Tibial nerve (tissue), 4 donors: ENCODE results near the gene PTH1R. TPM values are rescaled to one million over a fixed set of nuclear protein-coding genes. Genes with fewer than 3 reads are reported as not detected.

Experiments
- DNase-seq, 2 donors: peaks; one replicate each; pipeline ENCODE4 v3.0.0-alpha.2; 2019; ENCODE audit warnings: low spot score in 2 of 2
- H3K27ac ChIP-seq, 4 donors: fragments of 200-600 bp; sonication (generic) in 3 of 4; one replicate each; pipeline ENCODE4 v1.5.1; 2017 to 2019; ENCODE audit warnings: mild to moderate bottlenecking in 1 of 4
- H3K27me3 ChIP-seq, 2 donors: fragments of 200-600 bp; sonication (generic) in 1 of 2; one replicate each; pipeline versions ENCODE4 v1.5.1 to v1.6.0; 2017 to 2019
- H3K36me3 ChIP-seq, 3 donors: fragments of 200-600 bp; sonication (generic); one replicate each; pipeline ENCODE4 v1.5.1; 2018 to 2019
- H3K4me1 ChIP-seq, 4 donors: fragments of 200-600 bp; sonication (generic) in 3 of 4; one replicate each; pipeline ENCODE4 v1.5.1; 2017 to 2019
- H3K4me3 ChIP-seq, 4 donors: fragments of 200-600 bp; sonication (generic) in 3 of 4; one replicate each; pipeline ENCODE4 v1.5.1; 2017 to 2019; ENCODE audit warnings: mild to moderate bottlenecking in 1 of 4, moderate library complexity in 1 of 4
- H3K9me3 ChIP-seq, 4 donors: fragments of 200-600 bp; sonication (generic) in 3 of 4; one replicate each; pipeline ENCODE4 v1.5.1; 2017 to 2019
- CTCF ChIP-seq, 5 experiments: fragments of 200-600 bp in 3 of 5; fragments of 450-650 bp in 2 of 5; sonication (generic) in 3 of 5; IDR thresholded peaks; one replicate each; pipeline ENCODE4 v1.5.1; 2016 to 2019; ENCODE audit warnings: antibody characterized with exemption in 5 of 5, mild to moderate bottlenecking in 3 of 5, moderate library complexity in 2 of 5
- EP300 ChIP-seq, 2 donors: sonication (generic); formaldehyde crosslinking; IDR thresholded peaks; one replicate each; pipeline ENCODE4 v1.6.1; 2017; ENCODE audit warnings: antibody characterized with exemption in 2 of 2, mild to moderate bottlenecking in 1 of 2
- POLR2A ChIP-seq, 2 donors: fragments of 450-650 bp; IDR thresholded peaks; one replicate each; pipeline ENCODE4 v1.6.1; 2017; ENCODE audit warnings: antibody characterized with exemption in 2 of 2, mild to moderate bottlenecking in 2 of 2, moderate library complexity in 2 of 2
- WGBS, 2 donors: methylation state at CpG; one replicate each; pipeline ENCODE4 v1.1.5; 2018; 5-methylcytosine and 5-hydroxymethylcytosine counted together
- total RNA-seq, 4 donors: library from RNA; depleted of rRNA; stranded (reverse); fragments of >200 nt; gene quantifications; one replicate each; pipeline ENCODE4 v1.1.0, GENCODE V29; 2016

PTH1R gene
- total RNA-seq, 4 donors from 2014 or later = 8.1 to 14.3 (median 13.6) TPM

DNA sequence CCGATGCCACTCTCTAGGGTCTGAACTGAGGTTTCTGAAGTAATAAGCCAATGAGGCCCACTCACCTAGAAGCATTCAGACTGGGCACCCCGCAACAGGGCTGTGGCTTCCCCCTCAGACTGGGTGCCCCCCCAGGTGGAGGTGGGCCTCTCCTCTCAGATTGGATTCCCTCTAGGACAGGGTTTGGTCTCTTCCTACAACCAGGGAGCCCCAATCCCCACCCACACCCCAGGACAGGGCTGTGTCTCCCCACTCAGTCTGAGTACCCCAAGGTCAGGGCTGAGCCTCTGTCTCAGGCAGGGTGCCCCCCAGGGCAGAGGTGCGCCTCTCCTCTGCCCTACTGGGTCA lies 27.7 kb downstream of the PTH1R start:
- WGBS, 2 donors = 94 to 100% methylated on average over 3 of the region's 3 CpGs
- DNase-seq = no peak
- H3K4me1 ChIP-seq = peaks cover 2 to 26% (median 20%) of the 10 kb centered on the region in 4 donors
- no peak for TF ChIP-seq POLR2A (IDR thresholded peaks at IDR 0.05)
- no peak for TF ChIP-seq CTCF (IDR thresholded peaks at IDR 0.05)
- TF ChIP-seq EP300 (IDR thresholded peaks at IDR 0.05) = no peak
- H3K36me3 ChIP-seq = no peaks in the 10 kb centered on the region
- H3K27ac ChIP-seq = no peak overlapping the region
- H3K9me3 ChIP-seq = no peaks in the 10 kb centered on the region
- no peak overlapping the region for H3K4me3 ChIP-seq
- no peaks in the 10 kb centered on the region for H3K27me3 ChIP-seq

DNA sequence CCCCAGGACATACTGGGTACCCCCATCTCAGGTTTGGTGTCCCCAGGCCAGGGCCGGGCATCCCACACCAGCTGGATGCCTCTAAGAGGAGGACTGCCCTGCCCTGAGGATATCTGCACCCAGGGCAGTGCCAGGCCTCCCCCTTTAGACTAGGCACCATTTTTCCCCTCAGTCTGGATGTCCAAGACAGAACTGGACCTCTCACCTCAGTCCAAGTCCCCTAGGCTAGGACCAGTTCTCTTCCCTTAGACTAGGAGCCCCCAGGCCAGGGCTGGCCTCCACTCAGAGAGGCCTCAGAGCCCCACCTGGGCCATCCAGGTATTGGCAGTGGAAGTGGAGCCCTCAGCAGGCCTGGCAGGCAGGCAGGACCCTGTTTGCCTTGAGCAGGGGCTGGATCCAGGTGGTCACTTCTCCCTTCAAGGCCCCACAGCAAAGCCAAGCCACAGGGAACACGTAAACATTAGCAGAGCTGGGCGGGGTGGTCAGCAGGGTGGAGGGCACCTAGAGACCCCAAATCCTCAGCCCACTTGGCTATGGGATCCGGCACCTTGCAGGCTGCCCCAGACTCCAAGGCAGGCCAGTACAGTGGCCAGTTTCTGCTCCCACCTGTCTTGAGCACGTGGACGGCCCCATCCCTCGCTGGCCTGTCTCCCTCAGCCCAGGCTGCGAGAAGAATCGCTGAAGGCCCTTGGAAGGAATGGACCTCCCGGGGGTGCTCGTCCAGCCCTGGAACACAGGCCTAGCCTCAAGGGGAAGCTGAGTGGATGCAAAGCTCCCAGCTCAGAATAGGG lies 28.3 kb downstream of the PTH1R start:
- Histone ChIP-seq H3K4me3 (no peak overlapping the region), H3K36me3 (no peaks in the 10 kb centered on the region), H3K27me3 (no peaks in the 10 kb centered on the region), H3K4me1 (peaks cover 2 to 25% (median 20%) of the 10 kb centered on the region in 4 donors), H3K27ac (no peak overlapping the region), H3K9me3 (no peaks in the 10 kb centered on the region)
- WGBS, 2 donors = 86 to 91% methylated on average over 11 of the region's 11 CpGs
- TF ChIP-seq POLR2A (IDR thresholded peaks at IDR 0.05) (no peak), CTCF (IDR thresholded peaks at IDR 0.05) (no peak), EP300 (IDR thresholded peaks at IDR 0.05) (no peak)
- no peak for DNase-seq

- Histone ChIP-seq H3K27ac (no peak overlapping the region), H3K27me3 (no peaks in the 10 kb centered on the region), H3K4me3 (no peak overlapping the region), H3K9me3 (no peaks in the 10 kb centered on the region), H3K36me3 (no peaks in the 10 kb centered on the region), H3K4me1 (peaks cover 2 to 25% (median 20%) of the 10 kb centered on the region in 4 donors)
- no peak for DNase-seq
- WGBS, 2 donors = 47 to 63% methylated on average over 4 of the region's 4 CpGs
- TF ChIP-seq EP300 (IDR thresholded peaks at IDR 0.05) = no peak
- TF ChIP-seq CTCF (IDR thresholded peaks at IDR 0.05) = no peak
- no peak for TF ChIP-seq POLR2A (IDR thresholded peaks at IDR 0.05)
Measured at GRCh38 chr3:46906471-46907058, 29.0 kb downstream of the PTH1R start.

DNA sequence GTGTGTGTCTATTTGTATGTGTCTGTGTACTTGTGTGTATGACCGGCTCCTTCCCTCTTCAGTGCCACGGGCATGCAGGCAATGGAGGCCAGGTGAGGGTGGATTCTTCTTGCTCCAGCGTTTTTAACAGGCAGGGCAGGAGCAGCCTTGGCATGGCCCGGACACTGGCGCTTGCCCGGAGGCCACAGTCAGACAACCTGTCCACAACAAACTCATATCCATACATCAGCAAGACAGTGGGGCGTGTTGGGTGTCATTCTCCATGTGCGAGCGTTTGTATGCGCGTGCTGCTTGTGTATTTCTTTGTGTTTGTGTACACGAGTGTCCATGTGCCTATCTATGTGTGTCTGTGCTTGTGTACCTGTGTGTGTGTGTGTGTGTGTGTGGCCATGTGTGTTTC lies 29.8 kb downstream of the PTH1R start:
- 82 to 83% methylated on average over 12 of the region's 12 CpGs for WGBS, 2 donors
- Histone ChIP-seq H3K4me1 (peaks cover 2 to 25% (median 20%) of the 10 kb centered on the region in 4 donors), H3K27ac (no peak overlapping the region), H3K4me3 (no peak overlapping the region), H3K36me3 (no peaks in the 10 kb centered on the region), H3K9me3 (no peaks in the 10 kb centered on the region), H3K27me3 (no peaks in the 10 kb centered on the region)
- DNase-seq = no peak
- TF ChIP-seq POLR2A (IDR thresholded peaks at IDR 0.05) (no peak), CTCF (IDR thresholded peaks at IDR 0.05) (no peak), EP300 (IDR thresholded peaks at IDR 0.05) (no peak)

GRCh38 chr3:46907960-46908293 lies 30.4 kb downstream of the PTH1R start:
- 4 to 32% methylated on average over 1 of the region's 1 CpG for WGBS, 2 donors
- TF ChIP-seq CTCF (IDR thresholded peaks at IDR 0.05) (peak in 1 of 5 experiments; percentile 47), EP300 (IDR thresholded peaks at IDR 0.05) (no peak)
- H3K4me1 ChIP-seq = peaks cover 2 to 25% (median 20%) of the 10 kb centered on the region in 4 donors

More at GRCh38 chr3:46907960-46908293, 30.4 kb downstream of the PTH1R start:
- no peaks in the 10 kb centered on the region for H3K27me3 ChIP-seq
- H3K4me3 ChIP-seq = no peak overlapping the region
- no peak for DNase-seq
- no peaks in the 10 kb centered on the region for H3K36me3 ChIP-seq
- H3K9me3 ChIP-seq = no peaks in the 10 kb centered on the region
- peak overlapping the region in 1 of 4 donors; percentile 38 for H3K27ac ChIP-seq
